PFSK-1 (cell line): ENCODE results near the gene XPO1.

Experiments
- POLR2AphosphoS5 ChIP-seq: IDR thresholded peaks from 2 replicates; pipeline ENCODE4 v1.6.1; 2012; ENCODE audit warnings: low read depth, mild to moderate bottlenecking, control low read depth, low read length, moderate library complexity
- SIN3A ChIP-seq: IDR thresholded peaks from 2 replicates; pipeline ENCODE4 v1.6.1; 2012; ENCODE audit warnings: mild to moderate bottlenecking, low read length, moderate library complexity, borderline replicate concordance; ENCODE audit not compliant: insufficient read depth
- TAF1 ChIP-seq: IDR thresholded peaks from 2 replicates; pipeline ENCODE4 v1.6.1; 2012; ENCODE audit warnings: low read length, control low read depth, borderline replicate concordance; ENCODE audit not compliant: insufficient read depth

GRCh38 chr2:61550375-61551209 lies 12.4 kb upstream of the XPO1 start:
- no peak for TF ChIP-seq POLR2AphosphoS5
- TF ChIP-seq SIN3A: no peak
- TF ChIP-seq TAF1: no peak
